Measurements from ENCODE around the gene NCDN.

DNA sequence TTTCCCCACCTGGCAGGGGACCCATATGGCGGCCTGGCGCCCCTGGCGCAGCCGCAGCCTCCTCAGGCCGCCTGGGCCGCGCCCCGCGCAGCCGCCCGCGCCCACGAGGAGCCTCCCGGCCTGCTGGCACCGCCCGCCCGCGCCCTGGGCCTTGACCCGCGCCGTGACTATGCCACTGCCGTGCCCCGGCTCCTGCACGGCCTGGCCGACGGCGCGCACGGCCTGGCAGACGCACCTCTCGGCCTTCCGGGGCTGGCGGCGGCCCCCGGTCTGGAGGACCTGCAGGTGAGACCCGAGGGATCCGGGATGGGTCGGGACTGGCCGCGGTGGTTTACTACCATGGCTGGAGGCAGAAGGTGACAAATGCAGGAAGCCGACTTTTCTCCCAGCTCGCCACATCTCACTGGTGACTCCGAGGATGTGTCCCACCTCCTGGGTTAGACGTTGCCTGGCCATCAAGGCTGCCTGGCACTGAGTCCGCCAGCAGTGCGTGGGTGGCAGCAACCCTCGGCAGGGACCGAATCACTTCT is 16.6 kb downstream of the NCDN start:
- no peak for TF ChIP-seq ZNF121 (CRISPR knock-in tag; IDR thresholded peaks at IDR 0.05)
- TF ChIP-seq, protein P1, sequence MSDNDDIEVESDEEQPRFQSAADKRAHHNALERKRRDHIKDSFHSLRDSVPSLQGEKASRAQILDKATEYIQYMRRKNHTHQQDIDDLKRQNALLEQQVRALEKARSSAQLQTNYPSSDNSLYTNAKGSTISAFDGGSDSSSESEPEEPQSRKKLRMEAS (CRISPR knock-in tag; IDR thresholded peaks at IDR 0.05) = no peak
- TF ChIP-seq, protein P2, sequence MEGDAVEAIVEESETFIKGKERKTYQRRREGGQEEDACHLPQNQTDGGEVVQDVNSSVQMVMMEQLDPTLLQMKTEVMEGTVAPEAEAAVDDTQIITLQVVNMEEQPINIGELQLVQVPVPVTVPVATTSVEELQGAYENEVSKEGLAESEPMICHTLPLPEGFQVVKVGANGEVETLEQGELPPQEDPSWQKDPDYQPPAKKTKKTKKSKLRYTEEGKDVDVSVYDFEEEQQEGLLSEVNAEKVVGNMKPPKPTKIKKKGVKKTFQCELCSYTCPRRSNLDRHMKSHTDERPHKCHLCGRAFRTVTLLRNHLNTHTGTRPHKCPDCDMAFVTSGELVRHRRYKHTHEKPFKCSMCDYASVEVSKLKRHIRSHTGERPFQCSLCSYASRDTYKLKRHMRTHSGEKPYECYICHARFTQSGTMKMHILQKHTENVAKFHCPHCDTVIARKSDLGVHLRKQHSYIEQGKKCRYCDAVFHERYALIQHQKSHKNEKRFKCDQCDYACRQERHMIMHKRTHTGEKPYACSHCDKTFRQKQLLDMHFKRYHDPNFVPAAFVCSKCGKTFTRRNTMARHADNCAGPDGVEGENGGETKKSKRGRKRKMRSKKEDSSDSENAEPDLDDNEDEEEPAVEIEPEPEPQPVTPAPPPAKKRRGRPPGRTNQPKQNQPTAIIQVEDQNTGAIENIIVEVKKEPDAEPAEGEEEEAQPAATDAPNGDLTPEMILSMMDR (IDR thresholded peaks at IDR 0.05) = no peak

Data from WTC11 (cell line).